C1 segment of cervical spinal cord (tissue), 14 donors: ENCODE results near the gene RALB.
"Not testable (repeated sequence)": the region's sequence is repeated elsewhere in the genome, so short reads cannot be mapped to it uniquely, and the experiment has no call there.

Experiments used
- DNase-seq, 14 donors: peaks; one replicate each; lab custom pipeline; 2025; lab: John Stamatoyannopoulos, UW

RALB gene

GRCh38 chr2:120224735-120225548 is 27.7 kb upstream of the RALB start:
- no peak for DNase-seq

GRCh38 chr2:120225549-120226065 is 27.0 kb upstream of the RALB start:
- DNase-seq, result no peak

DNA sequence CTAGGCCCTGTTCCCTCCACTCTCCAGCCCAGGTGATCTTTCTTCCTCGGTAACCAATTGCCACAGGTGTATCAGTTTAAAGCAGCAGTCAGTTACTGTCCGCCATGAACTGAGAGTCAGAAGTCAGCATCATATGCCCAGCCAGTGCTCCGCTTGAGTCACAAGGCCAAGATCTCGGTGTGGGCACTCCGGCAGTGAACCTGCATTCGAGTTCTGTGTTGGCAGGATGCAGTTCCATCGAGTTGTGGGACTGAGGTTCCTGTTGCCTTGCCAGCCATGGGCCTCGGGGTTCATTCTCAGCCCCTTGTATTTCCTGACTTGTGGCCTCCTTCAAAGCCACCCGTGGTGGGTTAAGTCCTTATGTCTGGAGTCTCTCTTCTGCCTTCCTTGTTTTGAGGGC is 26.3 kb upstream of the RALB start:
- DNase-seq, result no peak

GRCh38 chr2:120227111-120227991 is 25.3 kb upstream of the RALB start:
- DNase-seq, result no peak

DNA sequence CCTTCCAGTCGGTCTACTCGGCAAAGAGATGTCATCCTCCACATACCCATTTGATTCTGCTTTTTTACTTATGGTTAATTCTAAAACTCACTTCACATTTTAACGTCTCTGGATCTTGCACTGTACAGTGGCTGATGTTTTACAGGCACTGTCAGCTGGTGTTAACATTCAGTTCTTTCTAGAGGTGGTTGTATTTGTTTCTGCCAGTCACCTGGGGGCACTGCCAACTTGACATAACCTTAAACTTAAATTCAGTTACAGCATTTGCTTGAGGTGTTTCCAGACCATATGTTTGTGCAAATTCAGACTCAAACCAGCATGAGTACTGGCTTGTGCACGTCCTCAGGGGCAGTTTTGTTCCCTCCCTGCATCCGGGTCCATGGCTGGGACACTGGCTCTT is 24.1 kb upstream of the RALB start:
- no peak for DNase-seq

DNA sequence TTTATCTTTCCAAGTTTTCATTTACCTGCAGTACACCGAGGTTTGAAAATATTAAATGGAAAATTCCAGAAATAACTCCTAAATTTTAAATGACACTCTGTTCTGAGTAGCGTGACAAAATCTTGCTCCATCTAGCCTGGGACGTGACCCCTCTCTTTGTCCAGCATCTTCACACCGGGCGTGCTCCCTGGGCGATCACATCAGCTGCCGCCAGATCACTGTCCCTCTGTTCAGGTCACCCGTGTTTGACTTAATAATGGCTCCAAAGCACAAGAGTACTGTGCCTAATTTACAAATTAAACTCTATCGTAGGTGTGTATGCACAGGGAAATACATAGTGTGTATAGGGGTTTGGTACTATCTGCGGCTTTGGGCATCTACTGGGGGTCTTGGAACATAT is 23.3 kb upstream of the RALB start:
- no peak for DNase-seq

DNA sequence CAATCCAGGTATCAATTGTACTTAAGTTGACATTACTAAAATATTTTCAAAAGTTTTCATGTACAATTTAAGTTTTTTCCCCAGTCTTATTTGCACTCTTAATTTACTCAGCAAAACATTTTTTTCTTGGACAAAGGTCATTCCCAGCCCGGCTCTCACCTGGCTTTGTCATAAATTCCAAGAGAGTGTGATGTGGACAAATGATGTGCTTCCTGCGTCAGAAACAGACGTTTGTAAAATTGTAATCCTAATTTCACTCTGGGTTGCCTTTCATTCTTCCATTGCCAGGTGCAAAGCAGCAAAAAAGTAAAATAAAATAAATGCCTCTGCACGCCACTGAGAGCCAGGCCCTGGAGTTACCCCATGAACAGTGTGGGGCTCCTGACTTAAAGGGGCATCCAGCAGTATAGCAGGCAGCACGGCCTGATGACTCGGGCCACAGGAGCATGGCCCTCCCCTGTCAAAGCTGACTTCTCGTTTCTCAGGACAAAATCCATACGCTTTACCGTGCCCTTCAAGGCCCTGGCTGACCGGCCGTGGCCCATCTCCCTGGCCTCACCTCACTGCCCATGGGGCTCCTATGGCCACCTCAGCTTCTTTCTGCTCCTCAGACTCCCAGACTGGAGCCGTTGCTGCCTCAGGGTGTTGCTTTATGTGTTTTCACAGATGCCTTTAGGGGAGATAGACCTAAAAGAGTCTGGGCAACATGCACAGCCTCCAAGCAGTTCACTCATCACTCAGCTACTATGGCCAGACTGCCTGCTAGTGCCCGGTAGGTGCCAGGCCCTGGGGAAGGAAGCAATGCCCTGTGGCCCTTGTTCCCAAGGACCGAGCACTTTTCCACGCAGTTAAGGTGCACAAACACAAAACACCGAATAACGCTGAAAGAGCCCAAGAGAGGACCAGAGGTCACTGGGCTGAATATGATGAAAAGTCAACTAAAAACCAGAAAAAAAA is 21.9 kb upstream of the RALB start:
- no peak for DNase-seq

- DNase-seq, result no peak
Observed at GRCh38 chr2:120231564-120231973, 21.1 kb upstream of the RALB start.

GRCh38 chr2:120231974-120232635 is 20.5 kb upstream of the RALB start:
- no peak for DNase-seq

DNA sequence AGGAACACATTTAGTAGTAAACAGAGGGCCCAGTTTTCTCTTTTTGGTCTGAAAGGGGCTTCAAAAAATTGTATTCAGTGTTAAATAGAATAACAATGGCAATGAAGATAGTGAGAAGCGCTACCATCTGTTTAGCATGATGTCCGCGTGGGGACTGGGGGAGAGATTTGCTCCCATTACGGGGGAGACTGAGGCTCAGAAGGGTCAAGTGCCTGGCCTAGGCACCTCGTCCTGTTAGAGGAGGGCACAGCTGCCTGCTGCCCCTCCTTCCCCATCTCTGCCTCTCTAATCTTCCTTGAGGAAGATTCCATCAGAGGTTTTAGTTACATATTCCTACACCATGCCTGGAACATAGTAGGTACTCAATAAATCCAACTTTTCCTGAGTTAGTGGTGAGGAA is 19.4 kb upstream of the RALB start:
- no peak for DNase-seq

DNA sequence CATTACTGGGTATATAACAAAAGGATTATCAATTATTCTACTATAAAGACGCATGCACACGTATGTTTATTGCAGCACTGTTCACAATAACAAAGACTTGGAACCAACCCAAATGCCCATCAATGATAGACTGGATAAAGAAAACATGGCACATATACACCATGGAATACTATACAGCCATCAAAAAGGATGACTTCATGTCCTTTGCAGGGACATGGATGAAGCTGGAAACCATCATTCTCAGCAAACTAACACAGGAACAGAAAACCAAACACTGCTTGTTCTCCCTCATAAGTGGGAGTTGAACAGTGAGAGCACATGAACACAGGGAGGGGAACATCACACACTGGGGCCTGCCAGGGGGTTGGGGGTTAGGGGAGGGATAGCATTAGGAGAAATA is 17.5 kb upstream of the RALB start:
- DNase-seq, result not testable (repeated sequence)

DNA sequence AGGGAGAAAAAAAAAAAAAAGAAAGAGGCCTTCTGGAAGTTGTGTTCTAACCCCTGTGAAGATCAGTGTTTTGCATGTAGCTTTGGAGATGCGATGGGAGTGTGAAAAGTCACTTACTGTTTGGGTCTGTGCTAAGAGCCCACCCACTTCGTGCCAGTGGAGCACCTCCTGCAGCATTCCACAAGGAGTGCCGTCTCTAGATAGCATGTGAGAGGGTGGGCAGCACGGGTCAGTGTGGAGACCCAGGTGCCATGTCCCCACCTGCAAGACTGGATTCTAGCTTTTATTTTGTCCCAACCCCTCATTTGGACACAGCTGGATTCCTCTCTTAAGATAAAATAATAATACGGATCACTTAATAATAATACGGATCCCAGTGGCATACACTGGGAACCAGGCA is 17.0 kb upstream of the RALB start:
- no peak for DNase-seq

- DNase-seq, result no peak
Observed at GRCh38 chr2:120236316-120236715, 16.3 kb upstream of the RALB start.

- no peak for DNase-seq
Observed at GRCh38 chr2:120236791-120237190, 15.9 kb upstream of the RALB start.

GRCh38 chr2:120237491-120237902 is 15.2 kb upstream of the RALB start:
- no peak for DNase-seq

DNA sequence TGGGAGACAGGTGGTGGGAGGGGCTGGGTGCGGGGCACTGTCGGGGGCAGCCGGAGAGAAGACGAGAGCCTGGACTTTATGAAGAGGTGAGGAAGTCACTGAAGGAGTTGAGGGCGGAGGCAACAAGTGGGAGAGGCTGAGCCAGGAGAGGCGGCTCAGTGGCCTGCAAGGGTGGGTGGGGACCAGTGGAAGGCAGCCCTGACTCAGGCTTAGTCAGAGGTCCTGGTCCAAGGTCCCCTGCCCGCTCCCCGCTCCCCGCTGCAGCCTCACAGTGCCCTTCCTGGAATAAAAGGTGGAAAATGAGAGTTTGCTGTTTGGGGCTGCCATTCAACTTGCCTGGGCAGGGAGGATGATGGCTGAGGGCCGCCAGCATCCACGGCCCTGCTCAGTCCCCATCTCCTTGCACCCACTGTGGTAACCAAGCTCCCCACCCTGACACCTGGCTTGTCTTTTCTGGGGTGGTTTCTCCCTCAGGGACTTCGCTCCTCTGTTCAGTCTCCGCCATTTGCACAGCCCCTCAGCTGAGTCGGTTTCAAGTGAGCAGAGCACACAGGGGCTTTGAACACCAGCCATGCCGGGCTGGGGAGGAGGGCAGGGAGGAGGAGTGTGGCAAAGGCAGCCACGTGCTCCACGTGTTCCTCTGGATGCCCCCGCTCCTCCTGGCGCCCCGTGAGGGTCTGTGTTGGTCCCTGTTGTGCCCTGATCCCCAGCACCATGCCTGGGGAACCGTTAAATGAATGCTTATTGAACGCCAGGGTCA is 13.7 kb upstream of the RALB start:
- no peak for DNase-seq

- no peak for DNase-seq
Observed at GRCh38 chr2:120239488-120240287, 13.0 kb upstream of the RALB start.

DNA sequence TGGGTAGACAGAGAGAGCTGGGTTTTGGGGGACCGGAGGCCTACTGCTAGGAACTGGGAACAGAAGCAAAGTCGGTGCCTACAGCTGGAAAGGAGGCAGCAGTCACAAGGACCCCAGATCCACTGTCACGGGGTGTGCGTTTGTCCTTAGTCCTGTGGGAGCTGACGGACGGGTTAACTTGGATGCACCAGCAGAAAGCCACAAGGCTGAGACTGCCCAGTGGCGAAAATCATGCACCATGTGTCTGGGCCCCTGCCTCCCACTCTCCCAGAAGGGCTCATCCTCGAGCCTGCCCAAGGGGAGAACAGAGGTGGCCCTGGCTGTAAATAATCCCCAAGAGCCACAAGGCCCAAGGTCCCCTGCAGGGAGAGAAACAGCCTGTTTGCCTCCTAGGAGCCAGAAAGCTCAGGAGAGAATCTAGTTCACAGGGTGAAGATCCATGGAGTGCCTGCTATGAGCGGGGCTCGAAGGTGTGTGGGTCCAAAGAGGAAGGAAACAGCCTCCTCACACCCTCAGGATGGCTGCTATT is 11.7 kb upstream of the RALB start:
- no peak for DNase-seq

GRCh38 chr2:120241684-120242083 is 11.0 kb upstream of the RALB start:
- DNase-seq, result no peak
